ENCODE results near the gene IGF2BP2.

DNA sequence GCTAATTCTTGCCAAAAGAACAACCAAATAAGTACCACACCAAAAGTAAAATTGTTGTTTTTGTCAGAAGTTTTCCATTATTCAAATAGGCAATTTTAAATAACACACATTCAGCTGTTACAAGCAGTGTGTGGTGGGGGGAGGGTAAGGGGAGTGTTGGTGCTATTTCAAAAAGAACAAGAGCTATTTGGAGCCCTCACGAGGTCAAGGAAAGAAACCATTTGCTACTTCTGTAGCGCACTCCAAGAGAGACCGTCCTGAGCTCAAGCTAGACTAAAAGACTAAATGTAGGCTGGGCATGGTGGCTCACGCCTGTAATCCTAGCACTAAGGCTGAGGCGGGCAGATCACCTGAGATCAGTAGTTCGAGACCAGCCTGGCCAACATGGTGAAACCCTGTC is 21.2 kb upstream of the IGF2BP2 start:
- TF ChIP-seq MTF1 (CRISPR knock-in tag; IDR thresholded peaks at IDR 0.05) (no peak), MYNN (CRISPR knock-in tag; IDR thresholded peaks at IDR 0.05; ENCODE audit: low read depth) (no peak), ZNF205 (CRISPR knock-in tag; IDR thresholded peaks at IDR 0.05) (no peak), ZNF121 (CRISPR knock-in tag; IDR thresholded peaks at IDR 0.05) (no peak), ZSCAN29 (CRISPR knock-in tag; conservative IDR thresholded peaks at IDR 0.05) (no peak), CEBPB (IDR thresholded peaks at IDR 0.05; ENCODE audit: borderline replicate concordance, low read depth, low read length) (no peak)
